SK-N-SH treated with all-trans-retinoic acid at 6 μM for 48 hours (cell line): Measurements from ENCODE around the gene KCNMA1.

ENCODE experiments used
- ATAC-seq: fragments of 200-7000 bp; cut with Tn5 transposase; 3 replicates; pipeline ENCODE4 v1.9.1; 2020; ENCODE audit warnings: mild to moderate bottlenecking, moderate library complexity
- ARNTL ChIP-seq: fragments of 450-650 bp; formaldehyde crosslinking; IDR thresholded peaks from 2 replicates; pipeline ENCODE4 v1.5.0; 2020; ENCODE audit warnings: low read depth, mild to moderate bottlenecking, moderate library complexity, borderline replicate concordance
- BACH2 ChIP-seq: fragments of 250-450 bp; sonication (Bioruptor Pico); IDR thresholded peaks from 2 replicates; pipeline ENCODE4 v1.9.0; 2021; ENCODE audit warnings: mild to moderate bottlenecking, borderline replicate concordance
- CSDC2 ChIP-seq: fragments of 250-450 bp; sonication (Bioruptor Pico); IDR thresholded peaks from 2 replicates; pipeline ENCODE4 v1.5.0; 2020; ENCODE audit warnings: mild to moderate bottlenecking, moderate library complexity
- CSRNP3 ChIP-seq: fragments of 250-450 bp; sonication (Bioruptor Pico); IDR thresholded peaks from 2 replicates; pipeline ENCODE4 v1.5.1; 2021; ENCODE audit warnings: mild to moderate bottlenecking, moderate library complexity
- ESRRG ChIP-seq: fragments of 250-450 bp; sonication (Bioruptor Pico); IDR thresholded peaks from 2 replicates; pipeline ENCODE4 v1.6.1; 2021; ENCODE audit warnings: mild to moderate bottlenecking
- GLIS3 ChIP-seq: fragments of 250-450 bp; sonication (Bioruptor Pico); IDR thresholded peaks from 2 replicates; pipeline ENCODE4 v1.5.0; 2020; ENCODE audit warnings: mild to moderate bottlenecking, moderate library complexity
- ISL1 ChIP-seq: fragments of 250-450 bp; sonication (Bioruptor Pico); IDR thresholded peaks from 2 replicates; pipeline ENCODE4 v2.1.2; 2022; ENCODE audit warnings: mild to moderate bottlenecking, moderate library complexity
- OSR1 ChIP-seq: fragments of 250-450 bp; sonication (Bioruptor Pico); IDR thresholded peaks from 2 replicates; pipeline ENCODE4 v1.8.0; 2022; ENCODE audit warnings: moderate library complexity, mild to moderate bottlenecking, inconsistent platforms
- PPARA ChIP-seq: fragments of 250-450 bp; sonication (Bioruptor Pico); IDR thresholded peaks from 2 replicates; pipeline ENCODE4 v1.5.0; 2020; ENCODE audit warnings: mild to moderate bottlenecking, borderline replicate concordance
- RARB ChIP-seq: fragments of 250-450 bp; sonication (Bioruptor Pico); IDR thresholded peaks from 2 replicates; pipeline ENCODE4 v1.8.0; 2021; ENCODE audit warnings: mild to moderate bottlenecking, moderate library complexity
- SNAI2 ChIP-seq: fragments of 250-450 bp; sonication (Bioruptor Pico); IDR thresholded peaks from 2 replicates; pipeline ENCODE4 v1.5.0; 2020; ENCODE audit warnings: mild to moderate bottlenecking, moderate library complexity
- TCF4 ChIP-seq: fragments of 250-450 bp; sonication (Bioruptor Pico); IDR thresholded peaks from 2 replicates; pipeline ENCODE4 v1.8.0; 2021; ENCODE audit warnings: mild to moderate bottlenecking, moderate library complexity, borderline replicate concordance
- TOX ChIP-seq: fragments of 250-450 bp; sonication (Bioruptor Pico); IDR thresholded peaks from 2 replicates; pipeline ENCODE4 v1.8.0; 2021; ENCODE audit warnings: mild to moderate bottlenecking, moderate library complexity, borderline replicate concordance
- ZNF565 ChIP-seq: fragments of 450-650 bp; formaldehyde crosslinking; conservative IDR thresholded peaks from 2 replicates; pipeline ENCODE4 v1.5.0; 2020; ENCODE audit warnings: low read depth, mild to moderate bottlenecking, moderate library complexity
- ZNF70 ChIP-seq: fragments of 450-650 bp; formaldehyde crosslinking; IDR thresholded peaks from 2 replicates; pipeline ENCODE4 v1.5.0; 2020; ENCODE audit warnings: mild to moderate bottlenecking, moderate library complexity
- ZNF8 ChIP-seq: fragments of 450-650 bp; formaldehyde crosslinking; IDR thresholded peaks from 2 replicates; pipeline ENCODE4 v1.5.0; 2020; ENCODE audit warnings: mild to moderate bottlenecking, moderate library complexity
- TF ChIP-seq, protein P1 (sequence below): fragments of 250-450 bp; sonication (Bioruptor Pico); IDR thresholded peaks from 2 replicates; pipeline ENCODE4 v1.5.0; 2020; ENCODE audit warnings: mild to moderate bottlenecking, moderate library complexity
- TF ChIP-seq, protein P2 (sequence below): fragments of 250-450 bp; sonication (Bioruptor Pico); IDR thresholded peaks from 2 replicates; pipeline ENCODE4 v1.5.1; 2020; ENCODE audit warnings: low read depth, mild to moderate bottlenecking, moderate library complexity
- TF ChIP-seq, protein P3 (sequence below): fragments of 250-450 bp; sonication (Bioruptor Pico); IDR thresholded peaks from 2 replicates; pipeline ENCODE4 v1.8.0; 2020; ENCODE audit warnings: mild to moderate bottlenecking, moderate library complexity, borderline replicate concordance

KCNMA1 gene

GRCh38 chr10:77371848-77372799 is 265.5 kb downstream of the KCNMA1 start:
- TF ChIP-seq CSRNP3 (CRISPR knock-in tag), result no peak
- TF ChIP-seq PPARA (CRISPR knock-in tag), result no peak
- no peak for TF ChIP-seq ZNF8
- ATAC-seq, result no peak

DNA sequence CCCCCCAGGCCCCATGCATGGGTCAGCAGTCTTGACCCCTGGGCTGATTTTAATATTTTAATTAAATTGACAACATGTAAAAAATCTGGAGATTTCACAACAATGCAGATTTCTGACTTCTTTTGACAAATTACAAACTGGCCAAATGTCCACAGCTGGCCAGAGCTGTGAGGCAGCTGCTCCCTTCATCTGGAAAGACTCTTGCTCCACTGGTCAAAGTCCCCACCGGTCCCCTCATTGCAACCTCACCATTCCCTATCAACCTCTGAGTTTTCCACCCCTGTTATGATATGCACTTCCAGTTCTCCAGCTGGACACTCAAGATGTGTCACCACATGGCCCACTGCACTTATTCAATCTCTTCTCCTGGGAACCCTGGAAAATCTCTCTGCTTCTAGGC is 266.2 kb downstream of the KCNMA1 start:
- TF ChIP-seq, protein P1, sequence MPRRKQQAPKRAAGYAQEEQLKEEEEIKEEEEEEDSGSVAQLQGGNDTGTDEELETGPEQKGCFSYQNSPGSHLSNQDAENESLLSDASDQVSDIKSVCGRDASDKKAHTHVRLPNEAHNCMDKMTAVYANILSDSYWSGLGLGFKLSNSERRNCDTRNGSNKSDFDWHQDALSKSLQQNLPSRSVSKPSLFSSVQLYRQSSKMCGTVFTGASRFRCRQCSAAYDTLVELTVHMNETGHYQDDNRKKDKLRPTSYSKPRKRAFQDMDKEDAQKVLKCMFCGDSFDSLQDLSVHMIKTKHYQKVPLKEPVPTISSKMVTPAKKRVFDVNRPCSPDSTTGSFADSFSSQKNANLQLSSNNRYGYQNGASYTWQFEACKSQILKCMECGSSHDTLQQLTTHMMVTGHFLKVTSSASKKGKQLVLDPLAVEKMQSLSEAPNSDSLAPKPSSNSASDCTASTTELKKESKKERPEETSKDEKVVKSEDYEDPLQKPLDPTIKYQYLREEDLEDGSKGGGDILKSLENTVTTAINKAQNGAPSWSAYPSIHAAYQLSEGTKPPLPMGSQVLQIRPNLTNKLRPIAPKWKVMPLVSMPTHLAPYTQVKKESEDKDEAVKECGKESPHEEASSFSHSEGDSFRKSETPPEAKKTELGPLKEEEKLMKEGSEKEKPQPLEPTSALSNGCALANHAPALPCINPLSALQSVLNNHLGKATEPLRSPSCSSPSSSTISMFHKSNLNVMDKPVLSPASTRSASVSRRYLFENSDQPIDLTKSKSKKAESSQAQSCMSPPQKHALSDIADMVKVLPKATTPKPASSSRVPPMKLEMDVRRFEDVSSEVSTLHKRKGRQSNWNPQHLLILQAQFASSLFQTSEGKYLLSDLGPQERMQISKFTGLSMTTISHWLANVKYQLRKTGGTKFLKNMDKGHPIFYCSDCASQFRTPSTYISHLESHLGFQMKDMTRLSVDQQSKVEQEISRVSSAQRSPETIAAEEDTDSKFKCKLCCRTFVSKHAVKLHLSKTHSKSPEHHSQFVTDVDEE (CRISPR knock-in tag), result no peak
- no peak for TF ChIP-seq ISL1 (CRISPR knock-in tag)
- no peak for TF ChIP-seq OSR1 (CRISPR knock-in tag)
- no peak for ATAC-seq

GRCh38 chr10:77368006-77368405 is 269.6 kb downstream of the KCNMA1 start:
- TF ChIP-seq SNAI2 (no peak), ARNTL (no peak), ESRRG (CRISPR knock-in tag) (no peak), ZNF70 (CRISPR knock-in tag) (no peak), ZNF8 (no peak)
- TF ChIP-seq, protein P2, sequence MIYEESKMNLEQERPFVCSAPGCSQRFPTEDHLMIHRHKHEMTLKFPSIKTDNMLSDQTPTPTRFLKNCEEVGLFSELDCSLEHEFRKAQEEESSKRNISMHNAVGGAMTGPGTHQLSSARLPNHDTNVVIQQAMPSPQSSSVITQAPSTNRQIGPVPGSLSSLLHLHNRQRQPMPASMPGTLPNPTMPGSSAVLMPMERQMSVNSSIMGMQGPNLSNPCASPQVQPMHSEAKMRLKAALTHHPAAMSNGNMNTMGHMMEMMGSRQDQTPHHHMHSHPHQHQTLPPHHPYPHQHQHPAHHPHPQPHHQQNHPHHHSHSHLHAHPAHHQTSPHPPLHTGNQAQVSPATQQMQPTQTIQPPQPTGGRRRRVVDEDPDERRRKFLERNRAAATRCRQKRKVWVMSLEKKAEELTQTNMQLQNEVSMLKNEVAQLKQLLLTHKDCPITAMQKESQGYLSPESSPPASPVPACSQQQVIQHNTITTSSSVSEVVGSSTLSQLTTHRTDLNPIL, result no peak
- no peak for ATAC-seq

DNA sequence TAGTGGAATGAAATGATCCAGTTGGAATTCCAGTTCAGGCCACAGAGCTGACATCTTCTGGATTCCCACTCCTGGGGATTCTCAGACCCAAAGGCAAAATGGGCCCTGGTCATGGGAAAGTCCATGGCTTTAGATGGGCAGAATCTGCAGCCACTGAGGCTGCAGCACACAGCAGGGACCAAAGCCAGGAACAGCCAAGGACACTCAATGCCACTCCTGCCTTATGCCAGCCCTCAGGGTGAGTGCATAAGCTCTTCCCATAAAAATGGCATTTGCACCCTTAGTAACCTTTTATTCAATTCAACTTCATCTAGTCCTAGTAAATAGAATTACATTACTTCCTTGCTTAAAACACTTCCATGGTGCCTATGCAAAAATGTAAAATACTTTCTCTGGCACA is 274.4 kb downstream of the KCNMA1 start:
- TF ChIP-seq SNAI2, result no peak
- no peak for ATAC-seq

GRCh38 chr10:77361831-77362230 is 275.8 kb downstream of the KCNMA1 start:
- no peak for ATAC-seq
- TF ChIP-seq OSR1 (CRISPR knock-in tag), result no peak
- TF ChIP-seq TOX, result no peak
- TF ChIP-seq ARNTL, result no peak
- TF ChIP-seq, protein P2, result no peak
- TF ChIP-seq TCF4 (CRISPR knock-in tag), result no peak
- TF ChIP-seq, protein P1 (CRISPR knock-in tag), result no peak
- TF ChIP-seq GLIS3 (CRISPR knock-in tag), result no peak
- TF ChIP-seq ZNF565 (CRISPR knock-in tag), result no peak
- no peak for TF ChIP-seq CSDC2 (CRISPR knock-in tag)
- TF ChIP-seq ZNF70 (CRISPR knock-in tag), result no peak
- no peak for TF ChIP-seq PPARA (CRISPR knock-in tag)
- TF ChIP-seq ESRRG (CRISPR knock-in tag), result no peak
- no peak for TF ChIP-seq BACH2 (CRISPR knock-in tag)
- TF ChIP-seq, protein P3, sequence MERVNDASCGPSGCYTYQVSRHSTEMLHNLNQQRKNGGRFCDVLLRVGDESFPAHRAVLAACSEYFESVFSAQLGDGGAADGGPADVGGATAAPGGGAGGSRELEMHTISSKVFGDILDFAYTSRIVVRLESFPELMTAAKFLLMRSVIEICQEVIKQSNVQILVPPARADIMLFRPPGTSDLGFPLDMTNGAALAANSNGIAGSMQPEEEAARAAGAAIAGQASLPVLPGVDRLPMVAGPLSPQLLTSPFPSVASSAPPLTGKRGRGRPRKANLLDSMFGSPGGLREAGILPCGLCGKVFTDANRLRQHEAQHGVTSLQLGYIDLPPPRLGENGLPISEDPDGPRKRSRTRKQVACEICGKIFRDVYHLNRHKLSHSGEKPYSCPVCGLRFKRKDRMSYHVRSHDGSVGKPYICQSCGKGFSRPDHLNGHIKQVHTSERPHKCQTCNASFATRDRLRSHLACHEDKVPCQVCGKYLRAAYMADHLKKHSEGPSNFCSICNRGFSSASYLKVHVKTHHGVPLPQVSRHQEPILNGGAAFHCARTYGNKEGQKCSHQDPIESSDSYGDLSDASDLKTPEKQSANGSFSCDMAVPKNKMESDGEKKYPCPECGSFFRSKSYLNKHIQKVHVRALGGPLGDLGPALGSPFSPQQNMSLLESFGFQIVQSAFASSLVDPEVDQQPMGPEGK (CRISPR knock-in tag), result no peak
- no peak for TF ChIP-seq ISL1 (CRISPR knock-in tag)
- no peak for TF ChIP-seq RARB
